HCT116 (cell line): ENCODE measurements around the gene SH3BP1.

ENCODE experiments used
- CEBPB ChIP-seq: IDR thresholded peaks from 2 replicates; pipeline ENCODE4 v1.6.1; 2012; ENCODE audit warnings: low read depth
- EZH2 ChIP-seq: fragments of 200-600 bp; sonication (generic); IDR thresholded peaks from 2 replicates; pipeline ENCODE4 v1.6.1; 2017; ENCODE audit warnings: antibody characterized with exemption, mixed run types
- EZH2phosphoT487 ChIP-seq: fragments of 200-600 bp; IDR thresholded peaks from 2 replicates; pipeline ENCODE4 v1.6.1; 2018; ENCODE audit warnings: antibody characterized with exemption, borderline replicate concordance
- JUND ChIP-seq: IDR thresholded peaks from 2 replicates; pipeline ENCODE4 v1.6.1; 2012
- POLR2A ChIP-seq: IDR thresholded peaks from 2 replicates; pipeline ENCODE4 v1.7.0; 2011; ENCODE audit warnings: borderline replicate concordance; ENCODE audit not compliant: insufficient read depth, insufficient read length; ENCODE audit errors: extremely low read depth
- REST ChIP-seq: IDR thresholded peaks from 2 replicates; pipeline ENCODE4 v1.6.1; 2012; ENCODE audit warnings: low read depth
- SIN3A ChIP-seq: IDR thresholded peaks from 2 replicates; pipeline ENCODE4 v1.6.1; 2012; ENCODE audit warnings: low read depth
- TCF7L2 ChIP-seq: IDR thresholded peaks from 2 replicates; pipeline ENCODE4 v1.7.0; 2011; ENCODE audit warnings: borderline replicate concordance, inconsistent platforms; ENCODE audit not compliant: insufficient read depth, insufficient read length; ENCODE audit errors: extremely low read depth
- ZBTB33 ChIP-seq: IDR thresholded peaks from 2 replicates; pipeline ENCODE4 v1.6.1; 2011; ENCODE audit warnings: mild to moderate bottlenecking, low read length, moderate library complexity; ENCODE audit not compliant: insufficient replicate concordance; ENCODE audit errors: extremely low read depth
- TF ChIP-seq, protein P1 (sequence below), 3 experiments: fragments of 200-600 bp in 1 of 3; sonication (generic) in 1 of 3; IDR thresholded peaks in 2 of 3; conservative IDR thresholded peaks in 1 of 3; 2 replicates each; pipeline ENCODE4 v1.5.1; 2012 to 2017; ENCODE audit warnings: low read depth in 2 of 3, low read length in 2 of 3, antibody characterized with exemption in 1 of 3, borderline replicate concordance in 1 of 3, control low read depth in 1 of 3, mild to moderate bottlenecking in 1 of 3, mixed read lengths in 1 of 3, mixed run types in 1 of 3, moderate library complexity in 1 of 3; ENCODE audit not compliant: insufficient read depth in 1 of 3
- TF ChIP-seq, protein P2 (sequence below): IDR thresholded peaks from 2 replicates; pipeline ENCODE4 v1.6.1; 2012

DNA sequence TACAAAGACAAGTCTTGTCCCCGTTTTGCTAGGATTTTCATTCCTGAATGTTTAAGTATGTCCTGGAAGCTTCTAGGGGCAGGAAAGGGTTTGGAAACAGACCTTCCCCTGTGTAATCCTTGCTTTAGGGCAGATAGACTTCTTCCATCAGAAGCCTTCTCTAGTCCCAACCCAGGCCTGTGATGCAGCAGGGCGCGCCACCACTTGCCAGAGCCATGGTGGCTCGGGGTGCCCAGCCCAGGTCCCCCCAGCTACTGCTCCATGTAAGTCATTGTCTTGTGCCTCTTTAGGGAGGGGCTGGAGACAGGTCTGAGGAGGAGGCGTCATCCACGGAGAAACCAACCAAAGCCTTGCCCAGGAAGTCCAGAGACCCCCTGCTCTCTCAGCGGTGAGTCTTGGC is 50.9 kb downstream of the SH3BP1 start:
- no peak for TF ChIP-seq TCF7L2
- TF ChIP-seq EZH2: no peak
- TF ChIP-seq, protein P1, sequence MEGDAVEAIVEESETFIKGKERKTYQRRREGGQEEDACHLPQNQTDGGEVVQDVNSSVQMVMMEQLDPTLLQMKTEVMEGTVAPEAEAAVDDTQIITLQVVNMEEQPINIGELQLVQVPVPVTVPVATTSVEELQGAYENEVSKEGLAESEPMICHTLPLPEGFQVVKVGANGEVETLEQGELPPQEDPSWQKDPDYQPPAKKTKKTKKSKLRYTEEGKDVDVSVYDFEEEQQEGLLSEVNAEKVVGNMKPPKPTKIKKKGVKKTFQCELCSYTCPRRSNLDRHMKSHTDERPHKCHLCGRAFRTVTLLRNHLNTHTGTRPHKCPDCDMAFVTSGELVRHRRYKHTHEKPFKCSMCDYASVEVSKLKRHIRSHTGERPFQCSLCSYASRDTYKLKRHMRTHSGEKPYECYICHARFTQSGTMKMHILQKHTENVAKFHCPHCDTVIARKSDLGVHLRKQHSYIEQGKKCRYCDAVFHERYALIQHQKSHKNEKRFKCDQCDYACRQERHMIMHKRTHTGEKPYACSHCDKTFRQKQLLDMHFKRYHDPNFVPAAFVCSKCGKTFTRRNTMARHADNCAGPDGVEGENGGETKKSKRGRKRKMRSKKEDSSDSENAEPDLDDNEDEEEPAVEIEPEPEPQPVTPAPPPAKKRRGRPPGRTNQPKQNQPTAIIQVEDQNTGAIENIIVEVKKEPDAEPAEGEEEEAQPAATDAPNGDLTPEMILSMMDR (IDR thresholded peaks at IDR 0.05 in 2 of 3, conservative IDR thresholded peaks at IDR 0.05 in 1 of 3; ENCODE audit: borderline replicate concordance in 1 of 3, insufficient read depth in 1 of 3, low read depth in 2 of 3, low read length in 2 of 3): no peak
- TF ChIP-seq ZBTB33: no peak
- TF ChIP-seq, protein P2, sequence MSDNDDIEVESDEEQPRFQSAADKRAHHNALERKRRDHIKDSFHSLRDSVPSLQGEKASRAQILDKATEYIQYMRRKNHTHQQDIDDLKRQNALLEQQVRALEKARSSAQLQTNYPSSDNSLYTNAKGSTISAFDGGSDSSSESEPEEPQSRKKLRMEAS: no peak
- no peak for TF ChIP-seq SIN3A
- TF ChIP-seq EZH2phosphoT487: no peak
- TF ChIP-seq POLR2A: no peak
- no peak for TF ChIP-seq REST
- TF ChIP-seq JUND: no peak
- no peak for TF ChIP-seq CEBPB
